HCT116 (cell line): ENCODE results near the gene FOXD1.

Experiments used
- CTCF ChIP-seq, 3 experiments: fragments of 200-600 bp in 1 of 3; sonication (generic) in 1 of 3; IDR thresholded peaks in 2 of 3; conservative IDR thresholded peaks in 1 of 3; 2 replicates each; pipeline ENCODE4 v1.5.1; 2012 to 2017; ENCODE audit warnings: low read depth in 2 of 3, low read length in 2 of 3, antibody characterized with exemption in 1 of 3, borderline replicate concordance in 1 of 3, control low read depth in 1 of 3, mild to moderate bottlenecking in 1 of 3, mixed read lengths in 1 of 3, mixed run types in 1 of 3, moderate library complexity in 1 of 3; ENCODE audit not compliant: insufficient read depth in 1 of 3
- EGR1 ChIP-seq: IDR thresholded peaks from 2 replicates; pipeline ENCODE4 v1.6.1; 2012; ENCODE audit warnings: low read depth
- EZH2 ChIP-seq: fragments of 200-600 bp; sonication (generic); IDR thresholded peaks from 2 replicates; pipeline ENCODE4 v1.6.1; 2017; ENCODE audit warnings: antibody characterized with exemption, mixed run types
- MAX ChIP-seq: IDR thresholded peaks from 2 replicates; pipeline ENCODE4 v1.6.1; 2012
- POLR2A ChIP-seq: IDR thresholded peaks from 2 replicates; pipeline ENCODE4 v1.7.0; 2011; ENCODE audit warnings: borderline replicate concordance; ENCODE audit not compliant: insufficient read depth, insufficient read length; ENCODE audit errors: extremely low read depth
- POLR2AphosphoS5 ChIP-seq: IDR thresholded peaks from 2 replicates; pipeline ENCODE4 v1.6.1; 2011; ENCODE audit warnings: mild to moderate bottlenecking, low read depth, low read length, moderate library complexity
- RAD21 ChIP-seq: IDR thresholded peaks from 2 replicates; pipeline ENCODE4 v1.6.1; 2012; ENCODE audit warnings: low read depth, mild to moderate bottlenecking
- REST ChIP-seq: IDR thresholded peaks from 2 replicates; pipeline ENCODE4 v1.6.1; 2012; ENCODE audit warnings: low read depth
- SIN3A ChIP-seq: IDR thresholded peaks from 2 replicates; pipeline ENCODE4 v1.6.1; 2012; ENCODE audit warnings: low read depth
- SRF ChIP-seq: IDR thresholded peaks from 2 replicates; pipeline ENCODE4 v1.6.1; 2012; ENCODE audit warnings: low read depth
- YY1 ChIP-seq: IDR thresholded peaks from 2 replicates; pipeline ENCODE4 v1.6.1; 2011; ENCODE audit warnings: low read length, low read depth, moderate library complexity, mild to moderate bottlenecking; ENCODE audit not compliant: insufficient replicate concordance; ENCODE audit errors: extremely low read depth
- ZNF274 ChIP-seq: fragments of 200-500 bp; sonication (Bioruptor generic); IDR thresholded peaks from 2 replicates; pipeline ENCODE4 v1.6.1; 2014; ENCODE audit warnings: mild to moderate bottlenecking, low read depth, low read length, inconsistent platforms

GRCh38 chr5:73483676-73484075, 35.1 kb upstream of the FOXD1 start:
- no peak for TF ChIP-seq CTCF (IDR thresholded peaks at IDR 0.05 in 2 of 3, conservative IDR thresholded peaks at IDR 0.05 in 1 of 3; ENCODE audit: borderline replicate concordance in 1 of 3, insufficient read depth in 1 of 3, low read depth in 2 of 3, low read length in 2 of 3)
- TF ChIP-seq POLR2AphosphoS5 = no peak
- no peak for TF ChIP-seq REST
- TF ChIP-seq POLR2A = no peak
- no peak for TF ChIP-seq EGR1
- no peak for TF ChIP-seq RAD21
- TF ChIP-seq SRF = no peak
- no peak for TF ChIP-seq EZH2
- TF ChIP-seq YY1 = no peak
- no peak for TF ChIP-seq MAX
- TF ChIP-seq ZNF274 = no peak
- TF ChIP-seq SIN3A = no peak
